ENCODE data around the gene ZNF536. TPM values are rescaled to one million over a fixed set of nuclear protein-coding genes. Genes with fewer than 3 reads are reported as not detected.

ZNF536 gene
- total RNA-seq, 1 donor from 2014 or later = 24.9 TPM

DNA sequence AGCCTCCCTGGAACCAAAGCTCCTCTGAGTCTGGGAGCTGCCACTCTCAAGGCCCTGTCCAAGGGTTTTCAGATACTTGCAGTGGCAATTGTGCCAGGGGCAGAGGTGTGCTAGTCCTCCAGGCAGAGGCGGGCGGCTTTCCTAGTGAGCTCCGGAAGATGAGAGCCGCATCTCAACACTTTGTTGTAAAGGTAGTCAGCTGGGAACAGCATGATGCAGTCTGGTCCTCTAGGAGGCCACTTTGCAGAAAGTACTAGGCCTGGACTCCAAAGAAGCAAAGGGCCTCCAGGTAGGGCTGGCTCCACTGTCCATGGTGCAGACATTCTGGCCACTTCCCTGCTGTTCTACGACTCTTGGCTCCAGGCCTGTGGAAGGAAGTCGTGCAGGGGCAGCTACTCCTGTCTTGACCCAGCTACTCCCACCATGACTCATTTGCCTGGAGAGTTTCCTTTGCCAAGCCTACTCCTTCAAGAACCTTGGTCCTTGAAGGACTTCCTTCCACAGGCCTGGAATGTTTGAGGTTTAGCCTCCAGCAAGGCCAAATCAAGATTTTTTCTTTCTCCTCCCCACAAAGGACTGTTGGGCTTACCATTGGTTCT, 9.9 kb upstream of the ZNF536 start:
- H3K9me3 Mint-ChIP-seq (ENCODE audit: unreplicated experiment) = peaks cover 2% of the 10 kb centered on the region
- TF ChIP-seq, protein P1, sequence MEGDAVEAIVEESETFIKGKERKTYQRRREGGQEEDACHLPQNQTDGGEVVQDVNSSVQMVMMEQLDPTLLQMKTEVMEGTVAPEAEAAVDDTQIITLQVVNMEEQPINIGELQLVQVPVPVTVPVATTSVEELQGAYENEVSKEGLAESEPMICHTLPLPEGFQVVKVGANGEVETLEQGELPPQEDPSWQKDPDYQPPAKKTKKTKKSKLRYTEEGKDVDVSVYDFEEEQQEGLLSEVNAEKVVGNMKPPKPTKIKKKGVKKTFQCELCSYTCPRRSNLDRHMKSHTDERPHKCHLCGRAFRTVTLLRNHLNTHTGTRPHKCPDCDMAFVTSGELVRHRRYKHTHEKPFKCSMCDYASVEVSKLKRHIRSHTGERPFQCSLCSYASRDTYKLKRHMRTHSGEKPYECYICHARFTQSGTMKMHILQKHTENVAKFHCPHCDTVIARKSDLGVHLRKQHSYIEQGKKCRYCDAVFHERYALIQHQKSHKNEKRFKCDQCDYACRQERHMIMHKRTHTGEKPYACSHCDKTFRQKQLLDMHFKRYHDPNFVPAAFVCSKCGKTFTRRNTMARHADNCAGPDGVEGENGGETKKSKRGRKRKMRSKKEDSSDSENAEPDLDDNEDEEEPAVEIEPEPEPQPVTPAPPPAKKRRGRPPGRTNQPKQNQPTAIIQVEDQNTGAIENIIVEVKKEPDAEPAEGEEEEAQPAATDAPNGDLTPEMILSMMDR (IDR thresholded peaks at IDR 0.05; ENCODE audit: partially characterized antibody, unreplicated experiment) = no peak
- no peak for DNase-seq
- no peak overlapping the region for H3K27ac Mint-ChIP-seq (ENCODE audit: unreplicated experiment)
- no peaks in the 10 kb centered on the region for H3K4me1 Mint-ChIP-seq (ENCODE audit: low read depth, unreplicated experiment)
- no peaks in the 10 kb centered on the region for H3K36me3 Mint-ChIP-seq (ENCODE audit: unreplicated experiment)
- H3K4me3 Mint-ChIP-seq (ENCODE audit: unreplicated experiment) = no peak overlapping the region
- peaks cover 4% of the 10 kb centered on the region for H3K27me3 Mint-ChIP-seq (ENCODE audit: unreplicated experiment)

DNA sequence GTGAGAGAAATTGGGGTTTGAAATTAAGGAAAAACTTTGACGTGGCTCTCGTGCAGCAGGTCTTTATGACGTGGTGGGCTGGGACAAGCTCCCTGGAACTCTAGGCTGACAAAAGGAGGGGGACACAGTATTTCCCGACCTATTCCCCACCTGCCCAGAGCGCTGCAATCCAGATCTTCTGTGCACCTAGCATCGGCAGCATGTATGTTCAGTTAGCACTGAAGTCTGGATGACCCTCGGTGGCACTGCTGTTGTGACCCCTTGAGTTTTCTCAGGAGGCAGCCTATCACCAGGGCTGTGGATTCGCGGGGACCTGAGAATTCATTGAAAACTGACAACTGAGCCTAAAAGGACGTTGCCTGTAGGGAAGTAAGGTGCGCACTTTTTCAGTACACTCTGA, 9.1 kb upstream of the ZNF536 start:
- Mint-ChIP-seq H3K27ac (ENCODE audit: unreplicated experiment) (no peak overlapping the region), H3K9me3 (ENCODE audit: unreplicated experiment) (peaks cover 2% of the 10 kb centered on the region), H3K27me3 (ENCODE audit: unreplicated experiment) (peaks cover 4% of the 10 kb centered on the region), H3K4me1 (ENCODE audit: low read depth, unreplicated experiment) (no peaks in the 10 kb centered on the region), H3K36me3 (ENCODE audit: unreplicated experiment) (no peaks in the 10 kb centered on the region), H3K4me3 (ENCODE audit: unreplicated experiment) (no peak overlapping the region)
- no peak for DNase-seq
- TF ChIP-seq, protein P1 (IDR thresholded peaks at IDR 0.05; ENCODE audit: partially characterized antibody, unreplicated experiment) = no peak

DNA sequence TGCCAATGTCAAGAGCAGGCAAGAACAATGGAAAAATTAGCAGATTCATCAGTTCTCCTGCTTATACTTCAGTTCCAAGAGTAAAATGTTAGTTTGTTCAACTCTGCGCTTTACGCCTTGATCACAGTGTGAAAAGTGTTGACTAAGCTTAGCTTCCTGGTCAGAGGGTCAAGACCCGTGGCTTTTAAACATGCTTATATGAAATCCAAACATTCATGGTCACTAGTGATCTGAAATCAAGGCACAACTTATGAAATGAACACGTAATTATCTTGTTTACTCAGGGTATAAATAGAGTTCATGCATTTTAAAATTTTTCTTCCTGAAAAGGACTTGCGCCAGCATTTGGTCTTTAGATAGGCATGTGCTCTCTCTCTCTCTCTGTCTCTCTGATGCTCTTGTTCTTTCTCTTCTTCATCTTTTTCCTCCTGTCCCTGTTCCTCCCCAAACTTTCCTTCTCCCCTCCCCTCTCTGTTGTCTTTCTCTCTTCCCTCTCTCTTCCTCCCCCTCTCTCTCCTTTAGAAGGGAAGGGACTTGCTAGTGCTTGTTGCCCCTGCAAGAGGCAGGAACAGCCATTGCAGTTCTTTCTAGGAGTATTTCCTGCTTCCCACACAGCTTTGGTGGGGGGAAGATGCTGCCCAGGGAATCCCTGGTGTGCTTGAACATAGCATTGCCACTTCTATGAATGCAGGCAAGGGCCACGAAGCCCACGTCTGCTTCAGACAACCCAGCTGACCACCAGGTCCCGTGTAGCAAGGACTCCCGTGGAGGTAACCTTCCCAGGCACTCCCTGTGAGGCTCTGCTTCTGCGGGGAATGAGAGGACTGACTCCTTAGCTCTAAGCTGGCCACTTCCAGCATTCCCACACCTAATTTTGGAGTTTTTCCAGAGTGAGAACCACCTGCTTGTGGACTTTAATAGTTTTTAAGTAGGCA, 7.1 kb upstream of the ZNF536 start:
- Mint-ChIP-seq H3K27ac (ENCODE audit: unreplicated experiment) (no peak overlapping the region), H3K27me3 (ENCODE audit: unreplicated experiment) (no peaks in the 10 kb centered on the region), H3K4me1 (ENCODE audit: low read depth, unreplicated experiment) (peaks cover 5% of the 10 kb centered on the region), H3K36me3 (ENCODE audit: unreplicated experiment) (no peaks in the 10 kb centered on the region), H3K9me3 (ENCODE audit: unreplicated experiment) (peaks cover 6% of the 10 kb centered on the region), H3K4me3 (ENCODE audit: unreplicated experiment) (no peak overlapping the region)
- TF ChIP-seq, protein P1 (IDR thresholded peaks at IDR 0.05; ENCODE audit: partially characterized antibody, unreplicated experiment) = no peak
- no peak for DNase-seq

DNA sequence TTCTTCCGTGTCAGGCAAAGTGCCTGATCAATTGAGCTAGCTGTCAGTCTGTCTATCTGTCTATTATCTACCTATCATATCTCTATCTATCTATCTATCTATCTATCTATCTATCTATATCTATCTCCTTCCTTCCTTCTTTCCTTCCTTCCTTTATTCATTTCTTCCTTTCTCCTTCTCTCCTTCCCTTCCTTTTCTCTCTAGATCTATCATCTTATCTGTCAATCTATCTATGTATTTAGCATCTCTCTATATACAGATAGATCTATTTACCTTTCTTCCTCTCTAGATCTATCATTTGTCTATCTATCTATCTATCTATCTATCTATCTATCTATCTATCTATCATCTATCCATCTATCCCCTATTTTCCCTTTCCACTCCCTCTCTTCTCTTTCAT, 5.9 kb upstream of the ZNF536 start:
- Mint-ChIP-seq H3K27ac (ENCODE audit: unreplicated experiment) (no peak overlapping the region), H3K27me3 (ENCODE audit: unreplicated experiment) (peaks cover 4% of the 10 kb centered on the region), H3K4me3 (ENCODE audit: unreplicated experiment) (no peak overlapping the region), H3K36me3 (ENCODE audit: unreplicated experiment) (no peaks in the 10 kb centered on the region), H3K4me1 (ENCODE audit: low read depth, unreplicated experiment) (peaks cover 11% of the 10 kb centered on the region), H3K9me3 (ENCODE audit: unreplicated experiment) (peaks cover 6% of the 10 kb centered on the region)
- TF ChIP-seq, protein P1 (IDR thresholded peaks at IDR 0.05; ENCODE audit: partially characterized antibody, unreplicated experiment) = no peak
- DNase-seq = no peak

DNA sequence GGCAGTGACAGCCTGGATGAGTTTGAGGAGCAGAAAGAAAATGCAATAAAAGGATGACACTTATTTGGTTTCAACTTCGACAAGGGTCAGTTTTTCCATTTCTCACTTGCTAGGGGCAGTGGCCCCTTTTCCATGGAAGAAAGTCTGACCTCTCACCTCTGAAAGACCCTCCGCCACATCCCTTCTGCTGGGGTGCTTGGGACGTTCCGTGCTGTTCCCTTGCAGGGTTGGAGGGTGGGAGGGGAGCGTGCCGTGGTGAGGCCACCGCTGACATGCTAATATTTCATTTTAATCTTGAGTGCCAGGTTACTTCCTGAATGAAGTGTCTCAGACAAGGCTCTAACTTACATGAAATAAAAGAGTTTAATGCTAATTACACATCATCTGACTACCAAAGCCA, 5.2 kb upstream of the ZNF536 start:
- DNase-seq = no peak
- Mint-ChIP-seq H3K27ac (ENCODE audit: unreplicated experiment) (no peak overlapping the region), H3K4me3 (ENCODE audit: unreplicated experiment) (no peak overlapping the region), H3K36me3 (ENCODE audit: unreplicated experiment) (no peaks in the 10 kb centered on the region), H3K27me3 (ENCODE audit: unreplicated experiment) (peaks cover 4% of the 10 kb centered on the region), H3K9me3 (ENCODE audit: unreplicated experiment) (peaks cover 6% of the 10 kb centered on the region), H3K4me1 (ENCODE audit: low read depth, unreplicated experiment) (peaks cover 16% of the 10 kb centered on the region)
- TF ChIP-seq, protein P1 (IDR thresholded peaks at IDR 0.05; ENCODE audit: partially characterized antibody, unreplicated experiment) = no peak
